ENCODE results near the gene ADH4.
"Not testable (repeated sequence)": the region's sequence is repeated elsewhere in the genome, so short reads cannot be mapped to it uniquely, and the experiment has no call there.

Gene ADH4

GRCh38 chr4:99102634-99103033 is 41.5 kb downstream of the ADH4 start:
- no peaks in the 10 kb centered on the region for H3K9me3 Mint-ChIP-seq
- H3K27ac Mint-ChIP-seq = no peak overlapping the region
- ATAC-seq (no peak), DNase-seq (ENCODE audit: low spot score in 2 of 2) (no peak)
- no peaks in the 10 kb centered on the region for H3K36me3 Mint-ChIP-seq
- H3K4me1 Mint-ChIP-seq = no peaks in the 10 kb centered on the region
- H3K4me3 Mint-ChIP-seq = no peak overlapping the region

GRCh38 chr4:99100876-99101275 is 43.2 kb downstream of the ADH4 start:
- ATAC-seq (no peak), DNase-seq (ENCODE audit: low spot score in 2 of 2) (no peak)
- no peaks in the 10 kb centered on the region for H3K36me3 Mint-ChIP-seq
- no peaks in the 10 kb centered on the region for H3K4me1 Mint-ChIP-seq
- H3K4me3 Mint-ChIP-seq = no peak overlapping the region
- H3K9me3 Mint-ChIP-seq = no peaks in the 10 kb centered on the region
- H3K27ac Mint-ChIP-seq = no peak overlapping the region

GRCh38 chr4:99099814-99100213 is 44.3 kb downstream of the ADH4 start:
- ATAC-seq; H3K27ac Mint-ChIP-seq; H3K4me3 Mint-ChIP-seq; H3K36me3 Mint-ChIP-seq; DNase-seq (ENCODE audit: low spot score in 2 of 2); H3K4me1 Mint-ChIP-seq; H3K9me3 Mint-ChIP-seq: not testable (repeated sequence)

- Mint-ChIP-seq H3K27ac (no peak overlapping the region), H3K4me1 (no peaks in the 10 kb centered on the region), H3K36me3 (no peaks in the 10 kb centered on the region), H3K9me3 (no peaks in the 10 kb centered on the region), H3K4me3 (no peak overlapping the region)
- ATAC-seq (no peak), DNase-seq (ENCODE audit: low spot score in 2 of 2) (no peak)
These were observed 44.8 kb downstream of the ADH4 start for GRCh38 chr4:99099311-99099710.

- not testable (repeated sequence) for H3K27ac Mint-ChIP-seq
These were observed 52.3 kb downstream of the ADH4 start for GRCh38 chr4:99091841-99092240.

GRCh38 chr4:99091216-99091575 is 52.9 kb downstream of the ADH4 start:
- no peak for DNase-seq (ENCODE audit: low spot score in 2 of 2)
- Mint-ChIP-seq H3K36me3 (peaks cover 6% of the 10 kb centered on the region), H3K4me3 (no peak overlapping the region), H3K4me1 (peaks cover 41% of the 10 kb centered on the region), H3K27ac (no peak overlapping the region), H3K9me3 (no peaks in the 10 kb centered on the region)
- ATAC-seq = no peak

More at GRCh38 chr4:99091841-99092240, 52.3 kb downstream of the ADH4 start:
- not testable (repeated sequence) for ATAC-seq; H3K4me3 Mint-ChIP-seq; DNase-seq (ENCODE audit: low spot score in 2 of 2); H3K36me3 Mint-ChIP-seq; H3K9me3 Mint-ChIP-seq
- peaks cover 36% of the 10 kb centered on the region for H3K4me1 Mint-ChIP-seq

- no peaks in the 10 kb centered on the region for H3K9me3 Mint-ChIP-seq
- peak overlapping the region; percentile 96 for H3K27ac Mint-ChIP-seq
- no peak for ATAC-seq
- H3K4me3 Mint-ChIP-seq = peak overlapping the region; percentile 98
- peaks cover 44% of the 10 kb centered on the region for H3K4me1 Mint-ChIP-seq
- DNase-seq (ENCODE audit: low spot score in 2 of 2) = no peak
- H3K36me3 Mint-ChIP-seq = peaks cover 6% of the 10 kb centered on the region
These were observed 53.4 kb downstream of the ADH4 start for GRCh38 chr4:99090481-99091215.

- peak within 1 kb of the TSS; percentile 96 for H3K27ac Mint-ChIP-seq
- peaks cover 23% of the 10 kb centered on the region for H3K36me3 Mint-ChIP-seq
- ATAC-seq (peak; percentile 98), DNase-seq (ENCODE audit: low spot score in 2 of 2) (peak; percentile 74 to 89)
- H3K4me3 Mint-ChIP-seq = peak within 1 kb of the TSS; percentile 98
- H3K4me1 Mint-ChIP-seq = peaks cover 49% of the 10 kb centered on the region
- H3K9me3 Mint-ChIP-seq = no peaks in the 10 kb centered on the region
These were observed 55.4 kb downstream of the ADH4 start, which contains the start of gene ADH5 for GRCh38 chr4:99088481-99089365. Gene ADH5, minus strand, starts transcription at chr4:99088788. Its CDS starts 88 bp downstream, at chr4:99088700.

GRCh38 chr4:99088023-99088449 is 56.1 kb downstream of the ADH4 start:
- ATAC-seq (peak; percentile 35), DNase-seq (ENCODE audit: low spot score in 2 of 2) (peak in 1 of 2 donors; percentile 3)
- Mint-ChIP-seq H3K36me3 (peaks cover 30% of the 10 kb centered on the region), H3K27ac (peak overlapping the region; percentile 96), H3K9me3 (no peaks in the 10 kb centered on the region), H3K4me1 (peaks cover 49% of the 10 kb centered on the region), H3K4me3 (peak overlapping the region; percentile 98)

GRCh38 chr4:99084595-99084994 is 59.5 kb downstream of the ADH4 start:
- Mint-ChIP-seq H3K36me3 (peaks cover 64% of the 10 kb centered on the region), H3K9me3 (no peaks in the 10 kb centered on the region), H3K4me1 (peaks cover 33% of the 10 kb centered on the region), H3K4me3 (no peak overlapping the region), H3K27ac (no peak overlapping the region)
- no peak for DNase-seq (ENCODE audit: low spot score in 2 of 2)
- ATAC-seq = no peak

GRCh38 chr4:99082192-99082591 is 61.9 kb downstream of the ADH4 start:
- Mint-ChIP-seq H3K4me1 (peaks cover 14% of the 10 kb centered on the region), H3K36me3 (peaks cover 82% of the 10 kb centered on the region), H3K9me3 (no peaks in the 10 kb centered on the region), H3K27ac (no peak overlapping the region), H3K4me3 (no peak overlapping the region)
- DNase-seq (ENCODE audit: low spot score in 2 of 2) (no peak), ATAC-seq (no peak)

- DNase-seq (ENCODE audit: low spot score in 2 of 2); H3K9me3 Mint-ChIP-seq; ATAC-seq; H3K4me1 Mint-ChIP-seq; H3K4me3 Mint-ChIP-seq: not testable (repeated sequence)
- Mint-ChIP-seq H3K27ac (peak overlapping the region; percentile 56), H3K36me3 (peaks cover 95% of the 10 kb centered on the region)
These were observed 63.2 kb downstream of the ADH4 start for GRCh38 chr4:99080869-99081268.

- DNase-seq (ENCODE audit: low spot score in 2 of 2) = no peak
- Mint-ChIP-seq H3K4me3 (no peak overlapping the region), H3K27ac (peak overlapping the region; percentile 56), H3K9me3 (no peaks in the 10 kb centered on the region), H3K36me3 (peaks cover 97% of the 10 kb centered on the region), H3K4me1 (no peaks in the 10 kb centered on the region)
- ATAC-seq = no peak
These were observed 64.3 kb downstream of the ADH4 start for GRCh38 chr4:99079625-99080295.

GRCh38 chr4:99078931-99079624 is 65.0 kb downstream of the ADH4 start:
- Mint-ChIP-seq H3K9me3 (no peaks in the 10 kb centered on the region), H3K4me3 (no peak overlapping the region), H3K4me1 (no peaks in the 10 kb centered on the region), H3K36me3 (peaks cover 99% of the 10 kb centered on the region), H3K27ac (no peak overlapping the region)
- ATAC-seq (no peak), DNase-seq (ENCODE audit: low spot score in 2 of 2) (no peak)

- no peaks in the 10 kb centered on the region for H3K9me3 Mint-ChIP-seq
- H3K4me3 Mint-ChIP-seq = no peak overlapping the region
- H3K36me3 Mint-ChIP-seq = peaks cover 99% of the 10 kb centered on the region
- DNase-seq (ENCODE audit: low spot score in 2 of 2) (no peak), ATAC-seq (no peak)
- H3K4me1 Mint-ChIP-seq = no peaks in the 10 kb centered on the region
- H3K27ac Mint-ChIP-seq = peak overlapping the region; percentile 26
These were observed 65.8 kb downstream of the ADH4 start for GRCh38 chr4:99078336-99078735.
